HG03280 (cell line): Measurements from ENCODE around the gene PLA2G4E.

Source experiments
- ATAC-seq: cut with Tn5 transposase; IDR thresholded peaks from one replicate; pipeline ENCODE4 v1.9.1; 2021; ENCODE audit warnings: mild to moderate bottlenecking, moderate library complexity; ENCODE audit not compliant: unreplicated experiment

The PLA2G4E gene

GRCh38 chr15:41979493-41980266 is 41.2 kb downstream of the PLA2G4E start:
- no peak for ATAC-seq

- no peak for ATAC-seq
These were observed 42.3 kb downstream of the PLA2G4E start for GRCh38 chr15:41978534-41978933.

GRCh38 chr15:41977757-41978383 is 43.0 kb downstream of the PLA2G4E start:
- ATAC-seq: no peak

GRCh38 chr15:41975669-41976068 is 45.2 kb downstream of the PLA2G4E start:
- ATAC-seq: no peak

- ATAC-seq: no peak
These were observed 46.8 kb downstream of the PLA2G4E start for GRCh38 chr15:41974041-41974440.

- ATAC-seq: peak; percentile 79
These were observed 48.3 kb downstream of the PLA2G4E start, which contains the start of gene EHD4 for GRCh38 chr15:41972253-41973242. EHD4 (minus strand) TSS chr15:41972557; CDS start chr15:41972494, 63 bp downstream.

- peak; percentile 19 for ATAC-seq
These were observed 49.0 kb downstream of the PLA2G4E start for GRCh38 chr15:41971895-41972252.

GRCh38 chr15:41971089-41971894 is 49.5 kb downstream of the PLA2G4E start:
- ATAC-seq: peak; percentile 47

GRCh38 chr15:41970456-41970855 is 50.4 kb downstream of the PLA2G4E start:
- ATAC-seq: no peak

- no peak for ATAC-seq
These were observed 50.9 kb downstream of the PLA2G4E start for GRCh38 chr15:41969851-41970431.

- ATAC-seq: no peak
These were observed 52.1 kb downstream of the PLA2G4E start for GRCh38 chr15:41968701-41969100.

- ATAC-seq: no peak
These were observed 53.2 kb downstream of the PLA2G4E start for GRCh38 chr15:41967506-41968206.

GRCh38 chr15:41966920-41967465 is 53.8 kb downstream of the PLA2G4E start:
- no peak for ATAC-seq

- no peak for ATAC-seq
These were observed 54.4 kb downstream of the PLA2G4E start for GRCh38 chr15:41966414-41966812.

GRCh38 chr15:41965441-41966413 is 55.1 kb downstream of the PLA2G4E start:
- ATAC-seq: no peak

- no peak for ATAC-seq
These were observed 59.1 kb downstream of the PLA2G4E start for GRCh38 chr15:41961595-41962202.

GRCh38 chr15:41961001-41961518 is 59.8 kb downstream of the PLA2G4E start:
- ATAC-seq: no peak
